Neural cell (in vitro differentiated cells): ENCODE results near the gene CSNK1G3.

ENCODE experiments used
- EZH2 ChIP-seq: fragments of 200-600, 300-800 bp; shearing (Covaris generic), sonication (generic); IDR thresholded peaks from 2 replicates; pipeline ENCODE4 v1.6.1; 2014; ENCODE audit warnings: antibody characterized with exemption, low read length, borderline replicate concordance, mild to moderate bottlenecking; ENCODE audit not compliant: insufficient read depth, poor library complexity, severe bottlenecking
- SMC3 ChIP-seq: fragments of 450-650 bp; conservative IDR thresholded peaks from 2 replicates; pipeline ENCODE4 v1.6.1; 2014; ENCODE audit warnings: antibody characterized with exemption, mild to moderate bottlenecking, moderate library complexity; ENCODE audit not compliant: poor library complexity

DNA sequence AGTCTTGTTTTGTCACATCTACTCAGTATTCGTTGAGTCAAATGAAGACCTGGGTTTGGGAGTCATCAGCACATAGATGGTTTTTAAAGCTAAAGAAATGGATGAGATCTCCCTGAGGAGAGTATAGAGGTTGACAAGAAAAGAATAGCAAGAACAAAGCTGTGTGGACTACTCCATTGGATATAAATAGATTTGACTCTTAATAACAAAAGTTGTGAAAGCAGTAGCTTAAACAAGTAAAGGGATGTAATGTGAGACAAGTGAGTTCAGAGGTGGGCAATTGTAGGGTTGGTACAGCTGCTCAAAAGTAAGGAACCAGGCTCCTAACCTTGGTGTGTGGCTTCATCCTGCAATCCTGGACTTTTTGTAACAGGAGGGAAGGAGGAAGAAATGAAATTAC, 49.3 kb downstream of the CSNK1G3 start:
- TF ChIP-seq SMC3 (no peak), EZH2 (no peak)
